Karpas-422 (cell line): ENCODE results near the gene NMB. TPM values are rescaled to one million over a fixed set of nuclear protein-coding genes. Genes with fewer than 3 reads are reported as not detected.

Source experiments
- DNase-seq: peaks from one replicate; pipeline ENCODE4 v3.0.0-alpha.2; 2015
- H2AFZ ChIP-seq: fragments of 200-600 bp; sonication (generic); 2 replicates; pipeline ENCODE4 v1.6.1; 2014; ENCODE audit warnings: antibody characterized with exemption, low read length, mixed read lengths
- H3K27ac ChIP-seq: fragments of 200-600 bp; sonication (generic); 2 replicates; pipeline ENCODE4 v1.5.1; 2014; ENCODE audit warnings: mild to moderate bottlenecking, low read length, moderate library complexity
- H3K27me3 ChIP-seq: fragments of 200-600 bp; sonication (generic); 2 replicates; pipeline ENCODE4 v1.6.1; 2014; ENCODE audit warnings: low read length, mixed read lengths
- H3K36me3 ChIP-seq: fragments of 200-600 bp; sonication (generic); 2 replicates; pipeline ENCODE4 v1.6.1; 2014; ENCODE audit warnings: low read length, mixed read lengths; ENCODE audit not compliant: insufficient read depth
- H3K4me1 ChIP-seq: fragments of 200-600 bp; sonication (generic); 2 replicates; pipeline ENCODE4 v1.6.1; 2014; ENCODE audit warnings: mild to moderate bottlenecking, low read length, mixed read lengths
- H3K4me2 ChIP-seq: fragments of 200-600 bp; sonication (generic); 2 replicates; pipeline ENCODE4 v1.6.1; 2014; ENCODE audit warnings: low read length, low read depth, mild to moderate bottlenecking; ENCODE audit not compliant: poor library complexity, severe bottlenecking
- H3K4me3 ChIP-seq: fragments of 200-600 bp; sonication (generic); 2 replicates; pipeline ENCODE4 v1.5.1; 2014; ENCODE audit warnings: mild to moderate bottlenecking, antibody characterized with exemption, low read length, mixed read lengths
- H3K79me2 ChIP-seq: fragments of 200-600 bp; sonication (generic); 2 replicates; pipeline ENCODE4 v1.6.1; 2014; ENCODE audit warnings: mild to moderate bottlenecking, low read length, mixed read lengths
- H3K9ac ChIP-seq: fragments of 200-600 bp; sonication (generic); 2 replicates; pipeline ENCODE4 v1.6.0; 2014; ENCODE audit warnings: low read length
- H3K9me2 ChIP-seq: fragments of 200-600 bp; sonication (generic), shearing (Covaris generic); replicated peaks from 2 replicates; pipeline ENCODE4 v1.6.0; 2014; ENCODE audit warnings: mild to moderate bottlenecking, low read length, moderate library complexity; ENCODE audit not compliant: insufficient read depth
- H3K9me3 ChIP-seq: fragments of 300-700, 200-600 bp; sonication (generic); 2 replicates; pipeline ENCODE4 v1.6.1; 2014; ENCODE audit warnings: low read length, mixed read lengths
- H4K20me1 ChIP-seq: fragments of 200-600 bp; sonication (generic); 2 replicates; pipeline ENCODE4 v1.6.1; 2014; ENCODE audit warnings: mild to moderate bottlenecking, antibody characterized with exemption, low read length, low read depth; ENCODE audit not compliant: insufficient read depth
- total RNA-seq: library from RNA; depleted of rRNA; stranded (reverse); fragments of >200 nt; shearing (Covaris generic); gene quantifications from 2 replicates; pipeline ENCODE4 v1.2.3, GENCODE V29; 2014; ENCODE audit warnings: low replicate concordance

The NMB gene
- total RNA-seq, 1 experiment from 2014 or later, result 17.2 TPM

DNA sequence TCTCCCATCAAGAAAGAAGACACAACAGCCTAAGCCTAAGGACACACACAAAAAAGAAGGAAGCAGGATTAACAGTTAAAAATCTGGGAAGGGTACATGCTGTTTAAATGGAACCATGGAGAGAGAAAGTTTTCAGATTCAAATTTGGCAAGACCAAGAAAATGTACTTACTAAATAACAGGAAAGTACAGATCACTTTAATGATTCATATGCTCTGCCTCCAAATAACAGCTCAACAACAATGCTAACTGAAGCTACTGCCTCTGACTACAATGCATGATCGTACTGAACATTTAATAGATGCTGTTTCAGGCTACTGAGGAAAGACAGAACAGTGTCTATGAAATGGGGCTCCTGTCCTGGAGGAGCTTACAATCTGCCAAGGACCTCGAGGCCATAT lies 8.4 kb upstream of the NMB start:
- Histone ChIP-seq H2AFZ (no peak overlapping the region), H3K9ac (no peak overlapping the region), H3K79me2 (no peaks in the 10 kb centered on the region), H3K27me3 (no peaks in the 10 kb centered on the region), H3K9me2 (no peaks in the 10 kb centered on the region), H3K4me1 (no peaks in the 10 kb centered on the region), H3K36me3 (peaks cover 13% of the 10 kb centered on the region; the same call in 1 of the 2 replicates), H3K4me2 (no peak overlapping the region), H3K4me3 (no peak overlapping the region), H4K20me1 (no peaks in the 10 kb centered on the region), H3K9me3 (no peaks in the 10 kb centered on the region), H3K27ac (no peak overlapping the region)
- DNase-seq, result no peak

DNA sequence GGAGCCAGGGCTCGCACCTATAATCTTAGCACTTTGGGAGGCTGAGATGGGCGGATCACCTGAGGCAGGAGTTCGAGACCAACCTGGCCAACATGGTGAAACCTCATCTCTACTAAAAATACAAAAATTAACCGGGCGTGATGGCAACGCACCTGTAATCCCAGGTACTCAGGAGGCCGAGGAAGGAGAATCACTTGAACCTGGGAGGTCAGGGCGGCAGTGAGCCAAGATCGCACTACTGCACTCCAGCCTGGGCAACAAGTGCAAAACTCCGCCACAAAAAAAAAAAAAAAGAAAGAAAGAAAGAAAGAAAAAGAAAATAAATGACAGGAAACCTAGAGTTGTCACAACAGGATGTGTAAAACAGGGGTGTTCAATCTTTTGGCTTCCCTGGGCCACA lies 3.0 kb upstream of the NMB start:
- Histone ChIP-seq H3K27me3 (no peaks in the 10 kb centered on the region), H3K9ac (no peak overlapping the region), H3K4me1 (peaks cover 35% of the 10 kb centered on the region), H4K20me1 (no peaks in the 10 kb centered on the region), H3K79me2 (no peaks in the 10 kb centered on the region), H3K9me3 (no peaks in the 10 kb centered on the region), H3K27ac (no peak overlapping the region), H2AFZ (no peak overlapping the region), H3K4me2 (no peak overlapping the region), H3K9me2 (no peaks in the 10 kb centered on the region), H3K4me3 (no peak overlapping the region), H3K36me3 (no peaks in the 10 kb centered on the region)
- DNase-seq, result no peak

GRCh38 chr15:84659904-84660781 lies 2.1 kb upstream of the NMB start:
- no peak overlapping the region for H3K27ac ChIP-seq
- no peaks in the 10 kb centered on the region for H3K9me2 ChIP-seq

GRCh38 chr15:84658788-84659411 lies 901 bp upstream of the NMB start:
- Histone ChIP-seq H3K27me3 (no peaks in the 10 kb centered on the region), H3K4me3 (peak overlapping the region; percentile 68), H3K27ac (peak overlapping the region; percentile 73), H3K4me2 (peak overlapping the region; percentile 95), H3K9me3 (no peaks in the 10 kb centered on the region), H3K79me2 (peaks cover under 1% of the 10 kb centered on the region; the same call in 1 of the 2 replicates), H2AFZ (peak overlapping the region; percentile 55), H3K36me3 (no peaks in the 10 kb centered on the region), H4K20me1 (no peaks in the 10 kb centered on the region), H3K9me2 (no peaks in the 10 kb centered on the region), H3K4me1 (peaks cover 41% of the 10 kb centered on the region), H3K9ac (peak overlapping the region; percentile 79)
- DNase-seq, result peak; percentile 63

More at GRCh38 chr15:84659904-84660781, 2.1 kb upstream of the NMB start:
- Histone ChIP-seq H3K9ac (peak overlapping the region; percentile 79; the same call in 1 of the 2 replicates), H3K36me3 (no peaks in the 10 kb centered on the region), H4K20me1 (no peaks in the 10 kb centered on the region), H3K9me3 (no peaks in the 10 kb centered on the region), H3K4me3 (no peak overlapping the region), H3K27me3 (no peaks in the 10 kb centered on the region), H3K79me2 (no peaks in the 10 kb centered on the region), H3K4me1 (peaks cover 37% of the 10 kb centered on the region), H2AFZ (no peak overlapping the region), H3K4me2 (peak overlapping the region; percentile 95)
- DNase-seq, result no peak

DNA sequence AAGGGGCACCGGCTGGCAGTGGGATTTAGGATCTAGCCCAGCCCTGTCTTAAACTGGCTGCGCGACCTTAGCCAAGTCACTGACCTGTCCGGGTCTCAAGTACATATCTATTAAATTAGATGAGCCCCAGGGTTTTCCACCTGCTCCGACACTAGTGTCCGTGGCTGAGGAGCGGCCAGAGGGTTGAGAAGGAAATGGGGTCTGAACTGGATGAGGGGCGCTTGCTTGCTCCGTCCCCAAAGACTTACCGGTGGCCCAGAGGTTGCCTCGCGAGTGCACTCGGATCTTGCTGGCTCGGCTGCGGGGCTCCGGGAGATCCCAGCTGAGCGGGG lies 285 bp downstream of the NMB start:
- no peaks in the 10 kb centered on the region for H3K9me3 ChIP-seq
- H3K4me1 ChIP-seq, result peaks cover 49% of the 10 kb centered on the region
- no peaks in the 10 kb centered on the region for H4K20me1 ChIP-seq
- no peaks in the 10 kb centered on the region for H3K9me2 ChIP-seq
- peak overlapping the region; percentile 95 for H3K4me2 ChIP-seq
- peak overlapping the region; percentile 68 for H3K4me3 ChIP-seq
- DNase-seq, result no peak
- peaks cover 1% of the 10 kb centered on the region; the same call in 1 of the 2 replicates for H3K36me3 ChIP-seq
- no peaks in the 10 kb centered on the region for H3K27me3 ChIP-seq
- H2AFZ ChIP-seq, result no peak overlapping the region
- H3K9ac ChIP-seq, result peak overlapping the region; percentile 79
- H3K79me2 ChIP-seq, result peaks cover 12% of the 10 kb centered on the region
- no peak overlapping the region for H3K27ac ChIP-seq

DNA sequence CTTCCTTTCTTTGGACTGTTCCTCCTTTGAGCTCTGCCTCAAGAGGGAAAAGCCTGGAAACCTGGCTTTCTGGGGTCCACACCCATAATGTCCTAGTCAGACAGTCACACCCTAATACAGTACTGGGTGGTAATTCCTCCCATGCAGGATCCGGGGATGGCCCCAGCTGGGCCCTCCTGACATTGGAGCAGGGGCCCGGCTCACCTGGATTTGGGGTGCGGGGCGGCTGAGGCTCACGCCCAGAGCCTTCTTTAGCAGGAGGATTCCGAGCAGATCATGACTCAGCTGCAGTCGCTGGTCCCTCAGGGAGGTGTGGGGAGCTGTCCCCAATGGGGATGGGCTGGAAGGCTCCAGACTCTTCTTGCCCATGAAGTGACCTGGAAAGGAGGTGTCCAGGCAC lies 1.0 kb downstream of the NMB start:
- no peaks in the 10 kb centered on the region for H3K9me3 ChIP-seq
- H4K20me1 ChIP-seq, result no peaks in the 10 kb centered on the region
- H3K9me2 ChIP-seq, result no peaks in the 10 kb centered on the region
- H3K79me2 ChIP-seq, result peaks cover 19% of the 10 kb centered on the region
- no peak overlapping the region for H3K4me2 ChIP-seq
- H3K36me3 ChIP-seq, result peaks cover 9% of the 10 kb centered on the region
- no peak overlapping the region for H3K9ac ChIP-seq
- H3K4me1 ChIP-seq, result peaks cover 56% of the 10 kb centered on the region
- DNase-seq, result no peak
- H2AFZ ChIP-seq, result no peak overlapping the region
- H3K4me3 ChIP-seq, result peak overlapping the region; percentile 68; the same call in 1 of the 2 replicates
- H3K27me3 ChIP-seq, result no peaks in the 10 kb centered on the region
- no peak overlapping the region for H3K27ac ChIP-seq

GRCh38 chr15:84654689-84655453 lies 3.1 kb downstream of the NMB start:
- peaks cover 22% of the 10 kb centered on the region for H3K79me2 ChIP-seq
- peak overlapping the region; percentile 84 for H3K4me3 ChIP-seq
- H3K4me2 ChIP-seq, result peak overlapping the region; percentile 88
- H3K4me1 ChIP-seq, result peaks cover 46% of the 10 kb centered on the region
- H3K9me2 ChIP-seq, result no peaks in the 10 kb centered on the region
- peak; percentile 94 for DNase-seq
- peaks cover 13% of the 10 kb centered on the region for H3K36me3 ChIP-seq
- no peak overlapping the region for H2AFZ ChIP-seq
- no peaks in the 10 kb centered on the region for H4K20me1 ChIP-seq
- no peaks in the 10 kb centered on the region for H3K9me3 ChIP-seq
- peak overlapping the region; percentile 62 for H3K27ac ChIP-seq
- no peaks in the 10 kb centered on the region for H3K27me3 ChIP-seq
- H3K9ac ChIP-seq, result peak overlapping the region; percentile 88
